B cell (primary cell): Measurements from ENCODE around the gene GEMIN2. TPM values are rescaled to one million over a fixed set of nuclear protein-coding genes. Genes with fewer than 3 reads are reported as not detected.

ENCODE experiments used
- ATAC-seq: fragments of 200-7000 bp; cut with Tn5 transposase; one replicate; pipeline ENCODE4 v1.10.0; 2021; ENCODE audit warnings: low read depth, mild to moderate bottlenecking, moderate number of reproducible peaks, moderate library complexity
- CTCF ChIA-PET: fragments of 350-600 bp; sonication (Branson Sonifier 250); formaldehyde crosslinking; loops from one replicate; lab custom pipeline; 2021; ENCODE audit warnings: antibody characterized with exemption, inconsistent platforms; lab: Charles Lee
- POLR2A ChIA-PET: fragments of 350-600 bp; sonication (Branson Sonifier 250); formaldehyde crosslinking; loops from one replicate; lab custom pipeline; 2021; ENCODE audit warnings: antibody characterized with exemption; lab: Charles Lee
- DNase-seq: peaks from one replicate; pipeline ENCODE4 v3.0.0; 2013
- H2AFZ ChIP-seq: 2 replicates; pipeline ENCODE4 v1.6.1; 2012; ENCODE audit warnings: mild to moderate bottlenecking, low read depth, low read length; ENCODE audit not compliant: insufficient read depth, poor library complexity, severe bottlenecking
- H3K27ac ChIP-seq, 2 donors: 1 replicate in 1 of 2; 2 replicates in 1 of 2; pipeline ENCODE4 v1.5.1; 2012 to 2013; ENCODE audit warnings: low read length in 2 of 2, mild to moderate bottlenecking in 2 of 2, moderate library complexity in 1 of 2
- H3K27me3 ChIP-seq, 4 experiments: fragments of 200-600 bp in 1 of 4; sonication (generic) in 1 of 4; replicated peaks in 1 of 4; 1 replicate in 2 of 4; 2 replicates in 2 of 4; pipeline versions ENCODE4 v1.6.1 to v1.7.0; 2013 to 2016; ENCODE audit warnings: low read length in 3 of 4, mild to moderate bottlenecking in 2 of 4, mixed read lengths in 1 of 4, moderate library complexity in 1 of 4; ENCODE audit not compliant: insufficient read depth in 4 of 4, control insufficient read depth in 3 of 4; ENCODE audit errors: control extremely low read depth in 1 of 4
- H3K36me3 ChIP-seq, 2 experiments: replicated peaks in 1 of 2; 1 replicate in 1 of 2; 2 replicates in 1 of 2; pipeline versions ENCODE4 v1.6.1 to v1.7.1; 2013; ENCODE audit warnings: low read length in 1 of 2; ENCODE audit not compliant: insufficient read depth in 2 of 2, control insufficient read depth in 1 of 2; ENCODE audit errors: control extremely low read depth in 1 of 2, extremely low read depth in 1 of 2
- H3K4me1 ChIP-seq, 2 donors: fragments of 200-600 bp in 1 of 2; sonication (generic) in 1 of 2; 1 replicate in 1 of 2; 2 replicates in 1 of 2; pipeline versions ENCODE4 v1.5.1 to v1.6.1; 2013 to 2017; ENCODE audit warnings: low read length in 2 of 2; ENCODE audit not compliant: control insufficient read depth in 2 of 2, insufficient read depth in 2 of 2
- H3K4me2 ChIP-seq: replicated peaks from 2 replicates; pipeline ENCODE3; 2012; ENCODE audit warnings: mild to moderate bottlenecking, low read depth, low read length; ENCODE audit not compliant: poor library complexity, severe bottlenecking
- H3K4me3 ChIP-seq, 5 experiments: fragments of 200-600 bp in 1 of 5; sonication (generic) in 1 of 5; 1 replicate in 3 of 5; 2 replicates in 2 of 5; pipeline versions ENCODE4 v1.5.1 to v1.7.0; 2011 to 2016; ENCODE audit warnings: low read length in 4 of 5, mild to moderate bottlenecking in 4 of 5, low read depth in 2 of 5, control low read depth in 1 of 5, moderate library complexity in 1 of 5; ENCODE audit not compliant: insufficient read depth in 1 of 5; ENCODE audit errors: control extremely low read depth in 1 of 5, extremely low read depth in 1 of 5
- H3K79me2 ChIP-seq: fragments of 200-600 bp; sonication (generic); one replicate; pipeline ENCODE4 v1.6.0; 2016; ENCODE audit warnings: low read length; ENCODE audit not compliant: control insufficient read depth, insufficient read depth
- H3K9ac ChIP-seq: fragments of 200-600 bp; sonication (generic); 2 replicates; pipeline ENCODE4 v1.6.1; 2017; ENCODE audit warnings: mild to moderate bottlenecking, low read length, moderate library complexity
- H3K9me3 ChIP-seq, 3 donors: one replicate each; pipeline versions ENCODE4 v1.6.1 to v1.7.1; 2013; ENCODE audit warnings: low read length in 2 of 3; ENCODE audit not compliant: control insufficient read depth in 2 of 3, insufficient read depth in 1 of 3; ENCODE audit errors: control extremely low read depth in 1 of 3
- H4K20me1 ChIP-seq: 2 replicates; pipeline ENCODE4 v1.6.0; 2012; ENCODE audit warnings: mild to moderate bottlenecking, low read length; ENCODE audit not compliant: insufficient read depth, control insufficient read depth, poor library complexity, severe bottlenecking
- H3K27ac Mint-ChIP-seq: one replicate; pipeline ENCODE4 v1.8.0; 2021; ENCODE audit warnings: mixed read lengths
- H3K27me3 Mint-ChIP-seq: one replicate; pipeline ENCODE4 v1.8.0; 2021; ENCODE audit warnings: mixed read lengths
- H3K4me1 Mint-ChIP-seq: one replicate; pipeline ENCODE4 v1.8.0; 2021; ENCODE audit warnings: mixed read lengths
- H3K4me3 Mint-ChIP-seq: one replicate; pipeline ENCODE4 v1.8.0; 2021; ENCODE audit warnings: mixed read lengths
- H3K9me3 Mint-ChIP-seq: one replicate; pipeline ENCODE4 v1.8.0; 2022; ENCODE audit warnings: mixed read lengths; ENCODE audit not compliant: insufficient read depth
- EZH2 ChIP-seq: IDR thresholded peaks from 2 replicates; pipeline ENCODE4 v1.6.1; 2012; ENCODE audit warnings: borderline replicate concordance, low read depth, mild to moderate bottlenecking, moderate library complexity, low read length; ENCODE audit not compliant: insufficient read depth, poor library complexity, severe bottlenecking
- WGBS: methylation state at CpG from one replicate; pipeline ENCODE4 v1.1.5; 2013; ENCODE audit warnings: missing lambda C conversion rate; ENCODE audit not compliant: insufficient coverage; 5-methylcytosine and 5-hydroxymethylcytosine counted together
- intact Hi-C: fragments of 100-400 bp; cut with micrococcal nuclease; formaldehyde crosslinking; loops from one replicate; pipeline ENCODE4 v1.10.0; 2022
- polyA plus RNA-seq: library from polyadenylated mRNA; depleted of rRNA; stranded (reverse); fragments of >200 nt; gene quantifications from 2 replicates; pipeline ENCODE4 v1.2.3, GENCODE V29; 2012
- total RNA-seq, 2 donors: library from RNA; stranded (reverse); fragments of 120-200 nt in 1 of 2; gene quantifications; 1 replicate in 1 of 2; 2 replicates in 1 of 2; pipeline versions ENCODE4 v1.2.3 to v1.2.4, GENCODE V29; 2013 to 2022
- TF ChIP-seq, protein P1 (sequence below): fragments of 200-600 bp; IDR thresholded peaks from one replicate; pipeline ENCODE4 v1.8.0; 2022; ENCODE audit warnings: antibody characterized with exemption, mild to moderate bottlenecking

Gene GEMIN2
- total and polyA plus RNA-seq, 2 donors (not counting 1 experiment from before 2014, with no cell fraction given) = 13.4 to 14.4 TPM

DNA sequence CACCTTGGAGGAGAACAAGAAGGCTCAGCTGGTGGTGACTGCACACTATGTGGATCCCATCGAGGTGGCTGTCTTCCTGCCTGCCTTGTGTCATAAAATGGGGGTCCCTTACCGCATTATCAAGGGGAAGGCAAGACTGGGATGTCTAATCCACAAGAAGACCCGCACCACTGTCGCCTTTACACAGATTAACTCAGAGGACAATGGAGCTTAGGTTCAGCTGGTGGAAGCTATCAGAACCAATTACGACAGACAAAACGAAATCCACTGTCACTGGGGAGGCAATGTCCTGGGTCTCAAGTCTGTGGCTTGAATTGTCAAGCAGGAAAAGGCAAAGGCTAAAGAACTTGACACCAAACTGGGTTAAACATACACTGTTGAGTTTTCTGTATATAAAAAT lies 43.4 kb downstream of the GEMIN2 start:
- ChIA-PET POLR2A (no interaction called here), CTCF (no interaction called here)
- no peak overlapping the region for H3K27ac Mint-ChIP-seq
- no peaks in the 10 kb centered on the region for H3K9me3 Mint-ChIP-seq
- Histone ChIP-seq H3K9me3 (no peaks in the 10 kb centered on the region), H3K4me2 (no peak overlapping the region), H3K4me1 (no peaks in the 10 kb centered on the region), H3K4me3 (no peak overlapping the region), H3K9ac (no peak overlapping the region), H3K36me3 (peaks cover 4 to 41% of the 10 kb centered on the region in 2 experiments), H3K27ac (no peak overlapping the region), H3K79me2 (peaks cover 22% of the 10 kb centered on the region), H4K20me1 (peaks cover 14% of the 10 kb centered on the region), H2AFZ (no peak overlapping the region), H3K27me3 (no peaks in the 10 kb centered on the region)
- intact Hi-C loops = no loop called here
- H3K27me3 Mint-ChIP-seq = no peaks in the 10 kb centered on the region
- H3K4me1 Mint-ChIP-seq = no peaks in the 10 kb centered on the region
- ATAC-seq (no peak), DNase-seq (no peak)
- WGBS = 100% methylated on average over 6 of the region's 6 CpGs
- TF ChIP-seq, protein P1, sequence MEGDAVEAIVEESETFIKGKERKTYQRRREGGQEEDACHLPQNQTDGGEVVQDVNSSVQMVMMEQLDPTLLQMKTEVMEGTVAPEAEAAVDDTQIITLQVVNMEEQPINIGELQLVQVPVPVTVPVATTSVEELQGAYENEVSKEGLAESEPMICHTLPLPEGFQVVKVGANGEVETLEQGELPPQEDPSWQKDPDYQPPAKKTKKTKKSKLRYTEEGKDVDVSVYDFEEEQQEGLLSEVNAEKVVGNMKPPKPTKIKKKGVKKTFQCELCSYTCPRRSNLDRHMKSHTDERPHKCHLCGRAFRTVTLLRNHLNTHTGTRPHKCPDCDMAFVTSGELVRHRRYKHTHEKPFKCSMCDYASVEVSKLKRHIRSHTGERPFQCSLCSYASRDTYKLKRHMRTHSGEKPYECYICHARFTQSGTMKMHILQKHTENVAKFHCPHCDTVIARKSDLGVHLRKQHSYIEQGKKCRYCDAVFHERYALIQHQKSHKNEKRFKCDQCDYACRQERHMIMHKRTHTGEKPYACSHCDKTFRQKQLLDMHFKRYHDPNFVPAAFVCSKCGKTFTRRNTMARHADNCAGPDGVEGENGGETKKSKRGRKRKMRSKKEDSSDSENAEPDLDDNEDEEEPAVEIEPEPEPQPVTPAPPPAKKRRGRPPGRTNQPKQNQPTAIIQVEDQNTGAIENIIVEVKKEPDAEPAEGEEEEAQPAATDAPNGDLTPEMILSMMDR = no peak
- no peak for TF ChIP-seq EZH2
- no peak overlapping the region for H3K4me3 Mint-ChIP-seq

DNA sequence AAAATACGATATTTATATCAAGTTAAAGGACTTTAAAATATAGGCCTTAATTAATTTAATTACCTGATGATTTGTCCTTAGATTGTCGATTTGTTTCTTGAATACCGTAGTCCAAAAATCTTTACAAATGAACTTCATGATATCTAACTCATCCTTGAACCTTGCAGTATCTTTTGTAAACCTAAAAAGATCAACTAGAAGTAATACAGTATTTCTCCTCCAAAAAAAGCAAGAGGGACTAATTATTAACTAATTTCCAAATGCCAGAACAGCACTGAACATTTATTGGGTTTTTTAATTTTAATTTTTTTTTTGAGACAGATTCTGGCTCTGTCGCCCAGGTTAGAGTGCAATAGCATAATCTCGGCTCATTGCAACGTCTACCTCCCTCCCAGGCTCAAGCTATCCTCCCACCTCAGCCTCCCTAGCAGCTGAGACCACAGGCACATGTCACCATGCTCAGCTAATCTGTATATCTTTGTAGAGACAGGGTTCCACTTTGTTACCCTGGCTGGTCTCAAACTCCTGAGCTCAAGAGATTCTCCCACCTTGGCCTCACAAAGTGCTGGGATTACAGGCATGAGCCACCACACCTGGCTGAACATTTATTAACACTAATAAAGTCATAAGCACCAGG lies 44.2 kb downstream of the GEMIN2 start:
- no peaks in the 10 kb centered on the region for H3K9me3 Mint-ChIP-seq
- no peak overlapping the region for H3K9ac ChIP-seq
- no peak overlapping the region for H2AFZ ChIP-seq
- H3K4me3 Mint-ChIP-seq = no peak overlapping the region
- peaks cover 26% of the 10 kb centered on the region for H3K79me2 ChIP-seq
- WGBS = 93% methylated on average over 2 of the region's 6 CpGs
- ATAC-seq = no peak
- no peak for DNase-seq
- H3K4me3 ChIP-seq = no peak overlapping the region
- intact Hi-C loops = no loop called here
- H3K27me3 Mint-ChIP-seq = no peaks in the 10 kb centered on the region
- POLR2A ChIA-PET = no interaction called here
- no peak overlapping the region for H3K27ac Mint-ChIP-seq
- H3K4me2 ChIP-seq = no peak overlapping the region
- H4K20me1 ChIP-seq = peaks cover 16% of the 10 kb centered on the region
- no peaks in the 10 kb centered on the region for H3K4me1 ChIP-seq
- H3K9me3 ChIP-seq = no peaks in the 10 kb centered on the region
- CTCF ChIA-PET = no interaction called here
- peaks cover 4 to 38% of the 10 kb centered on the region in 2 experiments for H3K36me3 ChIP-seq
- H3K27ac ChIP-seq = no peak overlapping the region
- TF ChIP-seq EZH2 = no peak
- TF ChIP-seq, protein P1 = no peak
- H3K27me3 ChIP-seq = no peaks in the 10 kb centered on the region
- peaks cover 2% of the 10 kb centered on the region for H3K4me1 Mint-ChIP-seq
